GM21528 (cell line): ENCODE measurements around the gene THSD4.
"Not testable (repeated sequence)": the region's sequence is repeated elsewhere in the genome, so short reads cannot be mapped to it uniquely, and the experiment has no call there.

Experiments used
- ATAC-seq: cut with Tn5 transposase; IDR thresholded peaks from one replicate; pipeline ENCODE4 v1.9.1; 2021; ENCODE audit warnings: mild to moderate bottlenecking, moderate library complexity; ENCODE audit not compliant: unreplicated experiment, low FRiP score

The THSD4 gene

DNA sequence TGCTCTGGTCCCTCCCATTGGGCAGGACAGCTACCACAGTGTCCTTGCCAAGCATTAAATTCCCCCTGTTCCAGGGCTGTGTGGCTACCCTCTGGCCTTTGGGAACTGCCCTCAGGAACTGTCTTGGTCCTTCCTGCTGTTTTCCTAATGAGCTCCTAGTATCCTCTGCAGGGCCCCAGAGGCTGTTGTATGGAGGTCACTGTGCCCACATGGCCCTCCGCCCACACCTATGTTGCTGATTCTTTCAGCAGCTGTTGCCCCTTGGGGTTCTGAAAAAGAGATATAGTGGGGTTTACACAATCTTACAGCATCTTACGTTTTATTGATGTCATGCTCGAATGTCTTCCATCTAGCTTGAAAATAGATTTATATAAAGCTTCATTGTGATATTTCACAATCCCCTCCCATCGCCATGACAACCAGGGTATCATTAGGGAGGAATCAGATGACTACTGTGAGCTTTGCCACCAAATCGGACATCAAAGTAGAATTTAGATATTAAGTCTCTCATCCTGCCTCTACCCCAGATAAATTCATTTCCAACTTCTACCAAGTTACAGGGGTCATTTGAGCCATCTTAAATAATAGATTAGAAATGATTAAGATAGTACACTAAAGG, 598.0 kb downstream of the THSD4 start:
- no peak for ATAC-seq

GRCh38 chr15:71715914-71716313, 600.6 kb downstream of the THSD4 start:
- no peak for ATAC-seq

GRCh38 chr15:71716990-71717389, 601.7 kb downstream of the THSD4 start:
- no peak for ATAC-seq

DNA sequence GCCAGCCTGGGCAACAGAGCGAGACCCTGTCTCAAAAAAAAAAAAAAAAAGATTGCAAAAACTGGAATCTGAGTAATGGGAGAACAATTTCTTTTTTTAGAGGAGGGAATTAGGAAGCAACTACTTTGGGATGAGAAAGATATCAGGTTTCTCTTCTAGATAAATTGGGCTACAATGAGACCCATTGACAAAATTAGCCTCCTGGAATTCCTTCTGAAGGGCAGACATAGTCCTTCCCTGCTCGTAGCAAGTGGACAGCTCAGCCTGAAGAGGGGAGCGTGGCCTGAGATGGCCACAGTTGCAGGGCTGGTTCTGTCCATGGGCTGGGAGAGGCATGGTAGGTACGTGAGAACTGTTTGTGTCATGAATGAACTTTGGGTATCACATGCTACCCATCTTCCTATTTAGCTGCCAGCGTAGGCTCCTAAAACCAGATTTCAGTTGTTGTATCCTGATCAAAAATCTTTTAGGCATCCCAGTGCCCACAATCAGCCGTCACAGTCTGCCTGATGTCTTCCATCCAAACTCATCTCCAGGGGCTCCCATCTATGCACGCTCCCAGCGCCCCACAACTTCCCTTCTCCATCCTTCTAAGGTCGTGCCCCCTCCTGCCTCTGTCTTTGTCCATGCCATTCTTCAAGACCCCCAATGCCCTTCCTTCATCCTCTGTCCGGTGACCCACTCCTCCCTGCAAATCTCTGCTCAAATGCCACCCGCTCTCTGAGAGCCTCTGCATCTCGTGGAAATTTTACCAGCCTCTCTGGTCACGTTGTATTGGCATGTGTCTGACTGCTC, 603.0 kb downstream of the THSD4 start:
- ATAC-seq: no peak

DNA sequence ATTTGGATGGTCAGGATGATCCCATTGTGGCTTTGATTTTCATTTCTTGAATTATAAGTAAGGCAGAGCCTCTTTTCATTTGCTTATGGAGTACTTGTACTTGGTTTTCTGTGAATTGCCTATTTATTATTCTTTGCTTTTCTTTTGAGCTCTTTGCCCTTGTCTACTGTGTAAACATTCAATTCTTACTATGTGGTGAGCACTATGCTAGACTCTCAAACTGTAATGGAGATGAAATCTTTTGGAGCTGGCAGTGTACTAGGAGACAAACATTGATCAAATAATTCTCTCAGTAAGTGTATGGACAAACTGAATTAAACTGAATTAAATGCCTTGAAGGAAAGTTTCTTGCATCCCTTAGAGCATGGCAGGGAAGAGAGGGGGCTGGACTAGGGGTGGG, 608.1 kb downstream of the THSD4 start:
- no peak for ATAC-seq

- not testable (repeated sequence) for ATAC-seq
Observed at GRCh38 chr15:71725207-71725955, 610.1 kb downstream of the THSD4 start.

GRCh38 chr15:71728881-71729280, 613.6 kb downstream of the THSD4 start:
- ATAC-seq: no peak

DNA sequence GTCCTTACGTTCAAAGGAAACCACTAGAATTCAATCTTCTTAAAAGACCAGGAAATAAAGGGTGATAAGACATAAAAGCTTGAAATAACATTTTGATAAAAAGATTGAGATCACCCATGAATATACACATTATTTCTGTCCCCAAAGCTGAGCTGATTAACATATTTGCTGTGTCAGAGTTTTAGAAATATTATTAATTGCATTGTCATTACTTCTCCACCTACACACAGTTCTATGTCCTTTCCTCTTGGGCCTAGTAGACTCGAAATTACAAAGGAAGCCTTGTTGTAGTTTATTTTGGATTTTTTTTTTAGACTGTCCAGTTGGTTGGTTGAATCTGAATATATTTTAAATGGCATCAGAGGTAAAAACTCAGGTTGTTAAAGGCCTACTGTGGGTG, 614.0 kb downstream of the THSD4 start:
- ATAC-seq: no peak

DNA sequence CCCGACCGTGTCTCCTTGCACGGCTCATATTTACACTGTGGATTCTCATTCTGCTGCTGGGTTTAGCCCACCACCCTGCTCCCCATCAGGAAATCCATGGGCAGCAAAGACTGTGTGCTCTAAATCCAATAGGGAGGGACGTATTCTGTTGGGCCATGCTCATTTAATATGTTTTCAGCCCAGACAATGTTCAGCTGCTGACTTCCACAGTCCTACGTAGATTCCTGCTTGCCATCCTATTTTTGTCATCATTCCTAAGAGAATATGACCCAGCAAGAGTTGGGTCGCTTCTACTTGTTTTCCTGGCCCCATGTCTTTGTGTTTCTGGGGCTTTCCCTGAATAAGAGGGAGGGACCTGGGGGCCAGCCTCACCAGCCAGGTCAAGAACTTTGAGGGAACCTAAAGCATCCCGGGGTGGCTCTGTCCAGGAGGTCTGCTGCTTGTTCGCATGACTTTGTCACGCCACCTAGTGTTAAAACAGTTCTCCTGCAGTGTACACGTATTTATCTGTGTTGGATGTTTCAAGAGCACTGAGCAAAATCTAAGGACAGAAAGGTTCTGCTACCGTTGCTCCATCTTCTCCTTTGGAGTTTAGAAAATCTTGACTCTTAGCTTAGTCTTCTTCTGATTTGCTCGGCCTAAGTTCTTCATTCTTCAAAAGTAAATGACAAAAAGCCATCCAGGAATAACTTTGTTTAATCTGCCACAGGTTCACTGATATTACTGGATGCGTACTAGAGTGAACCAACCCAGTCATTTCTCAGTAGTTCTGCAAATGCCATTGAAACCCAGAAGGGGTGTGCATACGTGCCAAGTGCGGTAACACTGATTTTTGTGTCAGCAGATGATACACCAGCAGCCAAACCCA, 615.2 kb downstream of the THSD4 start:
- no peak for ATAC-seq

DNA sequence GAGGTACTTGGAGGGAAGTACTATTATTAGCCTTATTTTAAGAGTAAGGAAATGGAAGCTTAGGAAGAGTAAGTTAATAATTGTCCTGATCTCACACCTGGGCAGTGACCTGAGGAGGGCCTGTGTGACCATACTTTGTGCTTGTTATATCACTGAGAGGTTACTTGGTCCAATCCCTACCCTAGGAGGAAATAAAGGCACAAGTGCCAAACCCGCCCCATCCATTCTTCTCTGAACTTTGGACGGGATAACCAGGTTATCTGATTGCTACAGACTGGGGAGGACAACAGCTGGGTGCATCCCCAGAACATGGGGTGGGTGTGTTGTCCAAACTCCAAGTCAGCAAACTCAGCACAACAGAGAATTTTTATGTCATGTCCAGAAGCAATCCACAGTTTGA, 617.4 kb downstream of the THSD4 start:
- no peak for ATAC-seq

GRCh38 chr15:71733122-71733521, 617.9 kb downstream of the THSD4 start:
- no peak for ATAC-seq

- ATAC-seq: no peak
Observed at GRCh38 chr15:71734709-71735384, 619.6 kb downstream of the THSD4 start.

DNA sequence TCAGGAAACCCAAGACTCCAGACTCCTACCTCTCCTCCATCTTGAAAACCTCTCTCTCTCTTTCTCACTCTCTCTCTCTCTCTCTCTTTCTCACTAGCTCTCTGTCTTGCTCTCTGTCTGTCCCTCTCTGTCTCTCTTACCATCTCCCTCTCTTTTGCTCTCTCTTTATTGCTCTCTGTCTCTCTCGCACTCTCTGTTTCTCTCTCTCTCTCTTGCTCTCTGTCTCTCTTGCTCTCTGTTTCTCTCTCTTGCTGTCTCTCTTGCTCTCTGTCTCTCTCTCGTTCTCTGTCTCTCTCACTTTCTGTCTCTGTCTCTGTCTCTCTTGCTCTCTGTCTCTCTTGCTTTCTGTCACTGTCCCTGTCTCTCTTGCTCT, 620.1 kb downstream of the THSD4 start:
- no peak for ATAC-seq

DNA sequence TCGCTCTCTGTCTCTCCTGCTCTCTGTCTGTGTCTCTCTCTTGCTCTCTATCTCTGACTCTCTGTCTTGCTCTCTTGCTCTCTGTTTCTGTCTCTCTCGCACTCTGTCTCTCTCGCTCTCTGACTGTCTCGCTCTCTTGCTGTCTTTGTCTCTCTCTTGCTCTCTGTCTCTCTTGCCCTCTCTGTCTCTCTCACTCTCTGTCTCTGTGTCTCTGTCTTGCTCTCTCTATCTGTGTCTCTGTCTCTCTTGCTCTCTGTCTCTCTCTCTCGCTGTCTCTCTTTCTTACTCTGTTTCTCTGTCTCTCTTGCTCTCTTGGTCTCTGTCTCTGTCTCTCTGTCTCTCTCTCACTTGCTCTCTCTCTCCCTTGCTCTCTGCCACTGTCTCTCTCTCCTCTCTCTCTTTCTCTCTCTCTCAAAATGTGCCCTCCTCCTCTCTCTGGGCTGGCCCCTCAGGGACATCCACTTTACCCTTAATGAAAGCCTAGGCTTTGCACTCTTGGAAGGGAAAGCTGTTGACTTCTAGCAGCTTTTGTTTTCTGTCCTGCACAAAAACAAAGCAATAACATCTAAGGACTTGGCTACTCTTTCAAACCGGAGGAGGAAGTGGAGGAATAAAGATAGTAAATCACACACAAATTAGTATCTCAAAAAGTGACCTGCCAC, 621.1 kb downstream of the THSD4 start:
- no peak for ATAC-seq

DNA sequence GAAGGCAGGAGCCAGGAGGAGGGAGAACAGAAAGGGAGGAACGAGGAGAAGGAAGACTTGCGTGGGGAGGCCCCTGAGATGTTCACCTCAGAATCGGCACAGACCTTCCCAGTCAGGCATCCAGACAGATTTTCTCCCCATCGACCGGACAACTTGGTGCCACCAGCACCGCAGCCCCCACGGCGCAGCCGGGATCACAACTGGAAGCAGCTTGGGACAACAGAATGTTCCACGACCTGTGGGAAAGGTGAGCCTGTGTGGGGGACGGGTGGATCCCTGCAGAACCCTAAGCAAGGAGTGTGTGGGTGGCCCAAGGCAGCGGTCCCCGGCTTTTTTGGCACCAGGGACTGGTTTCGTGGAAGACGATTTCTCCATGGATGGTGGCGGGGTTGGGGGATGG, 622.5 kb downstream of the THSD4 start:
- ATAC-seq: no peak

- ATAC-seq: no peak
Observed at GRCh38 chr15:71739355-71739754, 624.1 kb downstream of the THSD4 start.

DNA sequence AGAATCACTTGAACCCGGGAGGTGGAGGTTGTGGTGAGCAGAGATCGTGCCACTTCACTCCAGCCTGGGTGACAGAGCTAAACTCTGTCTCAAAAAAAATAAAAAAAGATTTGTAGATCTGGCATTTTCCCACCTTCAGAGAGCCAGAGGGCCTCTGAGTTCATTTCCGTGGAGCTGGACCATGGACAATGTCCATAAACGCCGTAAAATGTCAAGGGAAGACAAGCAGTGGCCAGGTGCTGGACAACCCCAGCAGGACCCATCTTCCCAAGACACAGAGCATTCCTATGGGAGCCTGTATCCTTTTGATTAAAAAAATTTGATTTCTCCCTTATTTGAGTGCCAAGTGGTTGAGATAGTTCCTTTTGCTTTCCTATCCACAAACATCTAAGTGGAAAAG, 627.7 kb downstream of the THSD4 start:
- no peak for ATAC-seq

DNA sequence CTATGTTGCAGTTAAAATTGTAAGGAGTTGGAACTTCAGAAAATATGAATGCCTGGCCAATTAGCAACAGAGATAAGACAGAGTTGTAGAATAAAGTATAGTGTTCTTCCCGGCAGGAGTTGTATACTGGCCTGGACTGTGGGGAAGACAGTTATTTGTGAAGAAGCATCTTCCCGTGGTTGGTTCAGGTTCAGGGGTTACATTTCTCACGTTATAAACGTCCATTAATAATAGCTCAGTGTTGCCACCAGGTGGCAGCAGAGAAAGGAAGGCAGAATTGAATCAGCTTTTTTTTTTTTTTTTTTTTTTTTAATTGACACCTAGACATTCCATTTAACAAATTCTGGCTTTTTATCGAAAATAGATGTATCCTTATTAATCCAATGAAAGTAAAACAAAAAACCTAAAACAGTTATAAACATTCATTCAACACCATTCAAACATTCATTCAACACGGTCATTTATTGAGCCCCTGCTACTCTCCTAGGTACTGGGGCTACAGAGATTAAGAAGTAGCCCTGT, 628.7 kb downstream of the THSD4 start:
- no peak for ATAC-seq

GRCh38 chr15:71746719-71747118, 631.4 kb downstream of the THSD4 start:
- ATAC-seq: no peak
